GM18873 (cell line): ENCODE measurements around the gene FSTL4.

Experiments used
- ATAC-seq: cut with Tn5 transposase; IDR thresholded peaks from one replicate; pipeline ENCODE4 v1.9.1; 2021; ENCODE audit warnings: mild to moderate bottlenecking, moderate library complexity, moderate number of reproducible peaks; ENCODE audit not compliant: unreplicated experiment, low FRiP score

Gene FSTL4

DNA sequence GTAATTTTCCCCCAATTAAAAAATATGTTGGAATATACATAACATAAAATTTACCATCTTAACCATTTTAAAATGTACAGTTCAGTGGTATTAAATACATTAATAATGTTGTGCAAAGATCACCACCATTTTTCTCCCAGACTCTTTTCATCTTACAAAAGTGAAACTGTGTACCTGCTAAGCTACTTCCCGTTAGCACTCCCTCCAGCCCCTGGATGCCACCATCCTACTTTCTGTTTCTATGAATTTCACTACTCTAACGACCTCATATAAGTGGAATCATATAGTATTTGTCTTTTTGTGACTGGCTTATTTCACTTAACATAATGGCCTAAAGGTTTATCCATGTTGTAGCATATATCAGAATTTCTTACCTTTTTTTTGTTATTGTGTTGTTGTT is 447.6 kb downstream of the FSTL4 start:
- ATAC-seq = no peak

DNA sequence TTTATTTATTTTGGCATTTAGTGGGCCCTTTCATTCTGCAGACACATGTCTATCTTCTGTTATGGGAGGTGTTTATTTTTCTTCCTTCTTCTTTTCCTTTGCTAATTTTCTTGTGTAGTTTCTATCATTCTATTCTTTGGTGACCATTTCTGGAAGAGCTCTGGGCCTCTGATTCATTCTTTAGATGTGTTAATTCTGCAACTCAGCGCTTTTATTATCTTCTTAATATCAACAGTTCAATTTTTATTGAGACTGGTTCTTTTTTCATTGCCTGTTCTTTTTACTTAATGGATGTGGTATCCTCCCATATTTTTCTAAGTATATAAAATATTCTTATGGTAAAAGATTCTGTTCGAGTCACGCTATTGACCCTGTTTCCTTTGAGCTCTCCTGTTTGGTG is 448.5 kb downstream of the FSTL4 start:
- ATAC-seq = no peak

DNA sequence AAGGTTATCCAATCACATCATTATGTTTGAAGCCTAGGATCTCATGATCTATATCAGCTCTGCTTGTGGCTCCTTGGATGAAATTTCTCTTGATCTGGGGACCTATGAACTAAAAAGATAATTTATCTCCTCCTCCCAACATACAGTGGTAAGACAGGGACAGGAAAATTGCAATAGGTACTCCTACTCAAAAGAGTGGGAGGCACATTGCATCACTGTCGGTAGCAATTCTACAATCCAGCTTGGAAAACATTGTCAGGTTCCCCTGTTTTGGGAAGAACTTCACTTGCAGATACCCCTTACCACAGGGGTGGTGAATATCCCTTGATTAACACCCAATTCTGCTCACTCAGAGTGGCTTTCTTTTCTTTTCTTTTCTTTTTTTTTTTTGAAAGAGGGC is 452.8 kb downstream of the FSTL4 start:
- no peak for ATAC-seq

DNA sequence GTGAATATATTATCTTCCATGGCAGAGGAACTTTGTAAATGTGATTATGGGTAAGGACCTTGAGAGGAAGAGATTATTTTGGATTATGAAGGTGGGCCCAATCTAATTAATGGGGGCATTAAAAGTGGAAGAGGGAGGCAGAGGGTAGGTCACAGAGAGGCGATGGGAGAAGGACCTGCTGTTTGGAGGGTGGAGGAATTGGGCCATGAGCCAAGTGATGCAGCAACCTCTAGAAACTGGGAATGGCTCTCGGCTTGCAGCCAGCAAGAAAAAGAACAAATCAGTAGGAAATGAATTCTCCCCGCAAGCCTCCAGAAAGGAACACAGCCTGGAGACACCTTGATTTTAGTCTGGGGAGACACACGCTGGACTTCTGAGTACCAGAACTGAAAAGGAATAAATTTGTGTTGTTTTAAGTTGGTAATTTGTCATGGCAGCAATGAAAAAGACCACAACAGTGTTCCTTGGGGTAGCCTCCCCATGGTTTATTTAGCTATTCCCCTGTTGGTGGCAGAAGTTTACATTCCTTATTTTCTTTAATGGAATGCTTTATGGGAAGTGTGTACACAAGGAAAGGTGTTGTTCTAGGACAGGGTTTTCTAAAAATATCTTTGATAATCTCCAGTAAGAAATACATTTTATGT is 456.9 kb downstream of the FSTL4 start:
- no peak for ATAC-seq

DNA sequence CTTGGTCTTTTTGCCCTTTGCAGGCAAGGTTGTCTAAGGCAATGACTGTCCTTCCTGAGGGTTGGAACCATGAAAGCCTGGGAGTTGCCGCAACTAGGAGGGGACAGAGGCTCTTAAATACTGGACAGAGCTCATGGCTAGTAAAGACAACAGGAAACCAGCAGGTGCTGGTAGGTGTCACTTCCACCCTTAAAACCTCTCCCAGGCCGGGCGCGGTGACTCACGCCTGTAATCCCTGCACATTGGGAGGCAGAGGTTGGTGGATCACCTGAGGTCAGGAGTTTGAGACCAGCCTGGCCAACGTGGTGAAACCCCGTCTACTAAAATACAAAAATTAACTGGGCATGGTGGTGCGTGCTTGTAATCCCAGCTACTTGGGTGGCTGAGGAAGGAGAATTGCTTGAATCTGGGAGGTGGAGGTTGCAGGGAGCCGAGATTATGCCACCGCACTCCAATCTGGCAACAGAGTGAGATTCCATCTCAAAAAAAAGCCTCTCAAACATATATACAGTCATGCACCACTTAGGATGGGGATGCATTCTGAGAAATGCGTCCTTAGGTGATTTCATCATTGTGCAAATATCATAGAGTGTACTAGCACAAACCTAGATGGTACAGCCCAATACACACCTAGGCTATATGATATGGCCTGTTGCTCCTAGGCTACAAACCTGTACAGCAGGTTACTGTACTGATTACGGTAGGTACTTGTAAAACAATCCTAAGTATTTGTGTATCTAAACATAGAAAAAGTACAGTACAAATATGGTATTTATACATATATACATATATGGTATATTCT is 457.9 kb downstream of the FSTL4 start:
- ATAC-seq = no peak

DNA sequence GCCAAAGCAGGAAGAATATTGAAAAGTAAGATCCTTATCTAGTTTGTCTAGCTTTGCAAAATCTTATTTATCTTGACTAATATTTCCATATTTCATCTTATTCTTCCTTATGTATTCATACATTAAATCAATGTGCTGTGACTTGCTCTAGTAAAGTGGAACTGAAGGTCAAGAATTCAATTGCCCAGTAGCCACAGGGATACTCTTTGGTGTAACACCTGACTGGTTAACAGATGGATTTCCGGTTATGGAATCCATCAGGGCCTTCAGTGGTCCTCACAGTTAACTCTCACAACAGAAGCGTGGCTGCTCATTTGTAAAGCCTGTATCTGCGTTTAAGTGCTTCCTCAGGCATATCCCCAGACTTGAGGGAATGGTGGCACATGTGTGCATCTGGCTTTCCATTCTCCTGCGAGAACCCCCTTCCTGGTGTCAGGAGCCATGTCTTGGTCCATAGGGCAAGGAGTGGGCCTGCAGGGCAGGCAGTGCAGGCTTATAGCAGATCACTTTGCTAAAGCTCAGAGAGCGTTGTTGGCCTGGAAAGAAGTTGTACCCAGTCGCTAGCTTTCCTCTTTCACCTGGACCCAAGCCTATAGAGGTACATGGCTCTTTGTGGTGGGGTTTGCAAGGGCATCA is 461.3 kb downstream of the FSTL4 start:
- no peak for ATAC-seq

DNA sequence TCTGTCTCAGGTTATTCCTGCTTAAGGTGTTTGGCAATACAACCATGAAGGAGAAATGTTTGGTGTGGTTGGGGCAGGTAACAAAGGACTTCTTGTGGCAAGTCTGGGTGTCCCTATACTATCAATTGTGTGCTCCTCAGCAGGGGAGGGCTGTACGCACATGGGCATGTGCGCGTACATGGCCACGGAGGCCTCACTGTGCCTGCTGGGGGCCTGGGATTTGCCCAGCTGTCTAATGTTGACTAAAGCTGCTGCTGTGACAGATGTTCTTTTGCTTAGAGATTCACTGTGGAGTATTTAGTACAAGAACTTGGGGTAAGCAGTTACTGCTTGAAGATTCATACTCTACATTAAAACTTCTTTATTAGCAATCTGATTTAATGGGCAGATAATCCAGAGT is 463.0 kb downstream of the FSTL4 start:
- no peak for ATAC-seq

DNA sequence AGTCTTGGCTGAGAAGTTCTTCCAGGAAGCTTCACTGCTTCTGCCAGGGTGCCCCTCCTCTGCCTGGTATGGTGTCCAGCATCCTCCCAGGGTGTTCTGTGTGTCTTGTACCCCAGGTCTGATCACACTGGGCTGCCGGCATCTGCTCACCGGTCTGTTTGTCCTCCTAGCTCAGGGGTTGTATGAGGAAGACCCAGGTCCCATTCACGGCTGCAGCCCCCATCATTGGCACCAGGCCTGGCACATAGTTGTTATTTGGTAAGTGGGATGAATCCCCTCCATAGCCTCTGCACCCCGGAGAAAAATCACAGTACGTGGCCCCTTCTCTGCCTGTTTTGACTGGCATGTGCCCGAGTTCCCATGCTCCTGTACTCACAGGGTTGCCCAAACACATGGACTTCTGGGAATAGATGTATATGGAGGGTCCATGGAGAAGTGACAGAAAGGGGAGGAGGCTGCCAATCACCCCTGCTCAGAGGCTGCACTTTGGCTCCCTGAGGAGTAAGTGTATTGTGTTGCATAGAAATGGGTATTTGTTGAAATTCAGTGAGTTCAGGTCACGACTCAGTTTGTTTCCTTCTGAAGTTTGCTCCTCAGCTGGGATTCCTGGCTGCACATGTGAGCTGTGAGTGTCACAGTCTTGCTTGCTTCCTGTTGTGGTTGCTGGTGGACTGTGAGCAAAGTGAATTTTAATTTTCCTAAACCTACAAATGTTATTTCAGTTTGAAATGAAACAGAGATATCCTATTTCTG is 464.4 kb downstream of the FSTL4 start:
- ATAC-seq = no peak

DNA sequence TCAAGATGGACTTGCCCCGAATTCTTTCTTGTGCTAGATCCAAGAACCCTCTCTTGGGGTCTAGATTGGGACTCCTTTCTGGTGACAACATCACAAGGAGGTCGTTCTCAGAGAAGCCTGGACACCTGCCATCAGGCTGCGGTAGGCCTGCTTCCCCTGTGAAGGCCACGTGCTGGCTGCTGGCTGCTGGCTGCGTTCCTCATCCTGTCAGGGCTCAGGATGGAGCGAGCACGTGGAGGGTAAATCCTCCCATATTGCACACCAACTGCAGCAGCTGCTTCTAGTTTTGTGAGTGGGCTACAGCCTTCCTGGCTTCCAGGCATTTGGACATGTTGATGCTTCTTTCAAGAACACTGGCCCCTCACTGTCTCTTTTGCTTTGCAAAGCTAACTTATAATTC is 464.9 kb downstream of the FSTL4 start:
- no peak for ATAC-seq
